GM12878 (cell line): Measurements from ENCODE around the gene TNFSF12. TPM values are rescaled to one million over a fixed set of nuclear protein-coding genes. Genes with fewer than 3 reads are reported as not detected.
A peak's percentile ranks its signal among the peaks of the same experiment; 100 is the strongest.

Experiments
- ATF2 ChIP-seq: IDR thresholded peaks from 2 replicates; pipeline ENCODE4 v1.6.1; 2012; ENCODE audit warnings: low read length, inconsistent platforms
- BCLAF1 ChIP-seq: fragments of 450-650 bp; IDR thresholded peaks from 2 replicates; pipeline ENCODE4 v1.6.1; 2017; ENCODE audit warnings: antibody characterized with exemption, mild to moderate bottlenecking, moderate library complexity
- CEBPB ChIP-seq, 2 experiments: fragments of 150-350 bp in 1 of 2; IDR thresholded peaks; 2 replicates each; pipeline ENCODE4 v1.6.1; 2012 to 2014; ENCODE audit warnings: low read depth in 2 of 2, low read length in 2 of 2, borderline replicate concordance in 1 of 2, inconsistent platforms in 1 of 2
- CTCF ChIP-seq, 3 experiments: IDR thresholded peaks in 2 of 3; conservative IDR thresholded peaks in 1 of 3; 2 replicates each; pipeline ENCODE4 v1.5.1; 2011; ENCODE audit warnings: low read depth in 3 of 3, low read length in 3 of 3, mild to moderate bottlenecking in 3 of 3, control low read depth in 2 of 3, moderate library complexity in 2 of 3, inconsistent platforms in 1 of 3, mixed read lengths in 1 of 3; ENCODE audit not compliant: control insufficient read depth in 2 of 3, insufficient read depth in 1 of 3; ENCODE audit errors: extremely low read depth in 1 of 3
- E2F4 ChIP-seq: IDR thresholded peaks from 2 replicates; pipeline ENCODE4 v1.6.1; 2012; ENCODE audit warnings: low read depth, low read length, improper control_type of control experiment
- GABPA ChIP-seq: IDR thresholded peaks from 2 replicates; pipeline ENCODE4 v1.6.1; 2014; ENCODE audit warnings: antibody characterized with exemption, low read depth, mild to moderate bottlenecking, inconsistent platforms
- IKZF1 ChIP-seq: fragments of 450-650 bp; conservative IDR thresholded peaks from 2 replicates; pipeline ENCODE4 v1.6.1; 2017; ENCODE audit warnings: antibody characterized with exemption, mild to moderate bottlenecking
- JUND ChIP-seq: IDR thresholded peaks from 2 replicates; pipeline ENCODE4 v1.6.1; 2012; ENCODE audit warnings: low read depth, mild to moderate bottlenecking, low read length, improper control_type of control experiment, moderate library complexity
- MYC ChIP-seq: IDR thresholded peaks from 2 replicates; pipeline ENCODE4 v1.6.1; 2011; ENCODE audit warnings: mild to moderate bottlenecking, low read length, moderate library complexity, inconsistent platforms; ENCODE audit not compliant: insufficient read depth, insufficient replicate concordance, insufficient read length, severe bottlenecking
- PAX8 ChIP-seq: fragments of 450-650 bp; IDR thresholded peaks from 2 replicates; pipeline ENCODE4 v1.6.1; 2017; ENCODE audit warnings: mild to moderate bottlenecking, moderate library complexity
- SKIL ChIP-seq: fragments of 450-650 bp; IDR thresholded peaks from 2 replicates; pipeline ENCODE4 v1.6.1; 2017; ENCODE audit warnings: mild to moderate bottlenecking, low read depth, inconsistent platforms; ENCODE audit not compliant: poor library complexity, severe bottlenecking
- TBL1XR1 ChIP-seq: IDR thresholded peaks from 2 replicates; pipeline ENCODE4 v1.6.1; 2012; ENCODE audit warnings: low read depth, low read length, improper control_type of control experiment
- YBX1 ChIP-seq: fragments of 450-650 bp; IDR thresholded peaks from 2 replicates; pipeline ENCODE4 v1.6.1; 2016; ENCODE audit warnings: antibody characterized with exemption
- YY1 ChIP-seq: IDR thresholded peaks from 2 replicates; pipeline ENCODE4 v1.6.1; 2011; ENCODE audit warnings: low read depth, mild to moderate bottlenecking, low read length
- ZBED1 ChIP-seq: IDR thresholded peaks from 2 replicates; pipeline ENCODE4 v1.6.1; 2016; ENCODE audit warnings: borderline replicate concordance
- ZBTB33 ChIP-seq: fragments of 450-650 bp; IDR thresholded peaks from 2 replicates; pipeline ENCODE4 v1.6.1; 2017; ENCODE audit warnings: mild to moderate bottlenecking
- ZNF217 ChIP-seq: fragments of 450-650 bp; IDR thresholded peaks from 2 replicates; pipeline ENCODE4 v1.6.1; 2017; ENCODE audit warnings: antibody characterized with exemption, mild to moderate bottlenecking
- polyA plus RNA-seq, 11 experiments: library from polyadenylated mRNA; depleted of rRNA in 4 of 11; unstranded in 6 of 11; stranded (reverse) in 5 of 11; fragments of >200 nt; fragmentation: Nextera tagmentation in 4 of 11; fragmentation: Illumina TruSeq in 1 of 11; extraction: Ambion mirVana in 4 of 11; extraction: Trizol in 1 of 11; gene quantifications; 1 replicate in 1 of 11; 2 replicates in 10 of 11; pipeline versions ENCODE4 v1.2.1 to v1.2.3, GENCODE V29; 2011 to 2016; ENCODE audit warnings: inconsistent platforms in 2 of 11, missing spikeins in 2 of 11, low read depth in 1 of 11
- total RNA-seq, 4 experiments: library from RNA; depleted of rRNA in 3 of 4; stranded (reverse); fragments of >200 nt in 3 of 4; fragmentation: Illumina TruSeq in 1 of 4; extraction: Trizol in 1 of 4; gene quantifications; 2 replicates each; pipeline versions ENCODE4 v1.2.1 to v1.2.3, GENCODE V29; 2013 to 2021

Gene TNFSF12
- total and polyA plus RNA-seq, 10 of the 15 experiments (the other 5 are each of a cell fraction or from before 2014, with no cell fraction given) = 0.32 to 7.0 (median 2.6) TPM

GRCh38 chr17:7560172-7561027 is 11.5 kb downstream of the TNFSF12 start (continued):
- TF ChIP-seq ZBTB33 (no peak), YBX1 (no peak), PAX8 (no peak), GABPA (no peak), TBL1XR1 (no peak), JUND (no peak), IKZF1 (no peak; the same call in 1 of the 2 replicates), E2F4 (0 out of 2 replicates have a peak, but pooled peaks have one; percentile 17), ZBED1 (no peak), ZNF217 (no peak), MYC (no peak), CEBPB (IDR thresholded peaks at IDR 0.05; ENCODE audit: borderline replicate concordance in 1 of 2, low read depth in 2 of 2, low read length in 2 of 2) (no peak), CTCF (IDR thresholded peaks at IDR 0.05 in 2 of 3, conservative IDR thresholded peaks at IDR 0.05 in 1 of 3; ENCODE audit: control insufficient read depth in 2 of 3, extremely low read depth in 1 of 3, insufficient read depth in 1 of 3, low read depth in 3 of 3, low read length in 3 of 3) (peak; percentile 68 to 93 (median 83)), BCLAF1 (no peak), YY1 (no peak), SKIL (no peak), ATF2 (no peak)
